Measurements from ENCODE around the gene TROAP.
"Not testable (repeated sequence)": the region's sequence is repeated elsewhere in the genome, so short reads cannot be mapped to it uniquely, and the experiment has no call there.

The TROAP gene

DNA sequence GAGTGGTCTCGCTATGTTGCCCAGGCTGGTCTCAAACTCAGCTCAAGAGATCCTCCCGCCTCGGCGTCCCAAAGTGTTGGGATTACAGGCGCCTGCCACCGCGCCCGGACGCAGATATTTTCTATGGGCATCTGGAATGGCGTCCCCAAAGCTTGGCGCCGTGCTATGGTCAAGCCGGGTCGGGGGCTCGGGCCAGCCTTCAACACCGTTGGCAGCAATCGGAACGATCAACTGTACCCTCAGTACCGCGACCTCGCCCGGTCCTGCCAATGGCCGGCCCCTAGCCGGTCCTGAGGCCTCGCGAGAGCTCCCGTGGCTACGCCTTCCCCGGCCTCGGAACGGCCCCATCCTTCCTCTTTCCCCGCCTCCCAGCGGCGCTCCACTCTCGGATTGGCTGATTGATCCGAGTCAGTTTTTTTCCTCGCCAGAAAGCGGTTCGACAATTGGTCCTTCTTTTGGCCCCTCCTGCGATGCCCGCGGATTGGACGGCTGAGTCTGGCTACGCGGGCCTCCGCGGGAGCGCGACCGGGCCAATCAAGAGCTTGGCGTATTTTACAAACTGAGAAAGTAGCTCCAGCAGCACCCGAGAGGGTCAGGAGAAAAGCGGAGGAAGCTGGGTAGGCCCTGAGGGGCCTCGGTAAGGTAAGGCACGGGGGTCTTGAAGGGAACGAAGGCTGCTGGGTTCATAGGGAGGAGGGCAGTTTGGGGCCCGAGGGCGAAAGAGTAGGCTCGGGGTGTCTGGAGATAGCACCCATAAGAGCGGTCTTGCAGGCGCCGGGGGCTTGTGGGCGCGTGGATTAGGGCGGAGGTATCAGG lies at the start of gene TROAP:
TROAP (plus strand) TSS at position 548 of the 816 bp plus-strand sequence. CDS start 354 bp downstream, outside the sequence.
- peak; percentile 98 to 99 for DNase-seq

- no peak for DNase-seq
These were observed 49.2 kb upstream of the TROAP start for GRCh38 chr12:49273726-49274395.

- no peak for DNase-seq
These were observed 48.5 kb upstream of the TROAP start for GRCh38 chr12:49274396-49275069.

DNA sequence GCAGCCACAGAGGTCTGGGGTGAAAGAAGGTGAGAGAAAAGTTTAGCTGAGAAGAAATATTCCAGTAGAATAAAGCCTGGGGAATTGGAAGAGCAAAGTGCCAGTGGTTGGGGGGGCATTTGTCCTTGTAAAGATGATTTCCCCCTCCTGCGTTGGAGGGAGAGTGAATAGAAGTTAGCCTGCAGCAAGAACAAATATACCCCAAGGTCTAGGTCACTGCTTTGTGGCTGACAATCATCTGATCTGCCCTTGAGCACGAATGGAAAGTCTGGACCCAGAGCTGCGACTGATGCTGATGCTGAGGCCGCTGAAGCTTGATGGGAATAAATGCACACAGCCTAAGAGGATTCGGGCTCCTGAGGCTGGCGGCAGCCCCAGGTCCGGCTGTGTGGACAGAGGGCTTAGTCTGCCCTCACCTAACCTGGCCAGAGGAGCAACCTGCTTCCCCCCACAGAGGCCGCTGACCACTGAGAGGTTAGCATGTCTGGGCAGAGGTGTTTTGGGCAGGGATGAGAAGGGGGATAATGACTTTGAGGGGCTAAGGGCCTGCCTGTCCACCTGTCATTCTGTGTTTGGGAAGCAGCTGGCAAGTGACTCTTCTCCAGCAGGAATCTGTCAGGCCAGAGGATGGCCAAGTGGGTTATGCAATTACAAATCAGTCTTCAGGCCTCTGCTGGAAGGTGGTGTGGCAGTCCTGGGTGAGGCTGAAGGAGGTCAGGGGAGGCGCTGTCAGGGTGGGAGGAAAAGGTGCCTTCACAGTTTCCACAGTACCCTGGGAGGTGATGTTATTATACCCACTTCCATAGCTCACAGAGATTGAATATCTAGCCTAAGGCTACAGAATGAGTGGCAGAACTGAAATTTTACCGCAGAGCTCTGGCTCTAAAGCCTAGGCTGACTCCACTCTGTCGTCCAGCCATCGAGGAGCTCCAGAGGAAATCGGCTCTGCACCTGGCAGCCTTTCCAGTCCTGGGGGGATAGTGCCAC lies 46.5 kb upstream of the TROAP start:
- no peak for DNase-seq

DNA sequence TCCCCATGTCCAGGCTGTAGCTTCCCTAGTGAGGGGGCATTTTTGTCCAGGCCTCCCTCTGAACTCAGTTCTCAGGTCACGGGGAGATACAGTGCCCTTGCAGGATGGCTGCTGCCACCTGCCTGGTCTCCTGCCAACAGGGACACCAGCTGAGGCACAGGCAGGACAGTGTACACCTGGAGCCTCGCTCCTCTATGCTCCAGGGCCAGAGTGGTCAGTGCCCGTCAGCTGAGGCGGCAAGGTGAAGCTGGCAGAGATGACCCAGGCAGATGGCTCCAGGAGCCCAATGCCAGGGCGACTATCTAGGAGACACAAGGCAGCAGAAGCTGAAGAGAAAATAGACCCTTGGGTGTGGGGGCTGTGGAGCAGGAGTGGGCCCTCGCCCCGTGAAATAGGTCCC lies 45.6 kb upstream of the TROAP start:
- no peak for DNase-seq

DNA sequence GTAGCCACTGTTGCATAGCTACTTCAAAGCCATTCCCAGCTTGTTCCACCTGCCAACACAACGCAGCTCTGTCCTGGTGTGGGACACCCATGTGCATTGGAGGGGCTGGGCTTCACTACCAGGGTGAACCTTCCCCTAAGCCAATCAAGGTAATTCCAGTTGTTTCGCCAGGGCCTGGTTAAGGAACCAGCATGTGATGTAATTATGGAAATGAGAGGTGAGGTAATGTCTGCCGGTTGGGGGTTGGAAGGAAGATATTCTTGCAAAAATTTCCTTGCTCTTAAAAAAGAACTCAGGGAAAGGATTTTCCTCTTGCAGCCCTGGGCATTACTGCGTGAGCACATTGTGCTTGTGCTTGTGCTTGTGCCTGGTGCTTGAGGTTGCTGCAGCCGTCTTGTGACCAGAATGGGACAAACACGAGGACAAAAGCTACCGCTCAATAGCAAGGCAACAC lies 43.3 kb upstream of the TROAP start:
- DNase-seq = peak; percentile 93 to 96

DNA sequence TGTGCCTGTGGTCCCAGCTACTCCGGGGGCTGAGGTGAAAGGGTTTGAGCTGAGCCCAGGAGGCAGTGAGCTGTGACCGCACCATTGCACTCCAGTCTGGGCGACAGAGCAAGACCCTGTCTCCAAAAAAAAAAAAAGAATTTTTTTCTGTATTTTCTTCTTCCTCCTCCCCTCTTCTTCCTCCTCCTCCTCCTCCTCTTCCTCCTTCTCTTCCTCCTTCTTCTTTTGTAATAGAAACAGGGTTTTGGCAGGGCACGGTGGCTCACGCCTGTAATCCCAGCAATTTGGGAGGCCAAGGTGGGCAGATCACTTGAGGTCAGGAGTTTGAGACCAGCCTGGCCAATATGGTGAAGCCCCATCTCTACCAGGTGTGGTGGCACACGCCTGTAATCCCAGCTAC lies 42.5 kb upstream of the TROAP start:
- DNase-seq = not testable (repeated sequence)

GRCh38 chr12:49282302-49282701 lies 40.8 kb upstream of the TROAP start:
- no peak for DNase-seq

GRCh38 chr12:49282740-49283375 lies 40.2 kb upstream of the TROAP start:
- not testable (repeated sequence) for DNase-seq

- no peak for DNase-seq
These were observed 39.3 kb upstream of the TROAP start for GRCh38 chr12:49283541-49284429.

DNA sequence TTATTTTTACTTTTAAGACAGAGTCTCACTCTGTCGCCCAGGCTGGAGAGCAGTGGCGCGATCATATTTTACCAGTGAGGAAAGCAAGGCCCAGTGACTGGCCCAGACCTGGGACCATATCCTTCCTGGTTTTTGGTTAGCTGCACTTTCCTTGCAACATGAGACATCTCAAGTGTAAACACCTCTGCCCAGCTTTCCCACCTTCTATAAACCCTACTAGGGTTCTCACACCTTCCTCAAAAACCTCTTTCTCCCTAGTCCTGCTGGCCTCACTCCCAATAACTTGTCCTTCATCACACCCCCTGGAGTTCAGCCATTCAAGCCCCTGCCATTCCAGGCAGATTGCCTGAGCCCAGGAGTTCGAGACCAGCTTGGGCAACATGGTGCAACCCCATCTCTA lies 38.4 kb upstream of the TROAP start:
- no peak for DNase-seq

DNA sequence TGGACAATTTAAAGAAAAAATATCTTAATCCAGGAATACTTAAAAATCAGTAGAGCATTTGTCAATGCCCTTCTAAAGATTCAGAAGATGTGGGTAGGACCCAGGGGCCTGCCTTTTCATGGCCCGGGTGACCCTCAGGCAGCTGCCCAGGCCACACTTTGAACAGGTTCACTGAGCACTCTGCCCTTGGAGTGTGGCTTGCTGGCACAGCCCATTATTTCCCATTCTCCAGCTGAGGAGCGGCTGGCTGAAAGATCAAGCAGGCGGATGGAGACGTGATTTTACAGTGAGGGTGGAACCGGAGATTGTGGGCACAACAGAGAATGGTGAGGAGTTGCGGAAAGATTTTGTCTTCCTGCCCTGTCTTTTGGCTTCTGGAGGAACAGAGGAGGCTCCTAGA lies 35.2 kb upstream of the TROAP start:
- DNase-seq = no peak

- DNase-seq = peak; percentile 28 to 91
These were observed 34.6 kb upstream of the TROAP start for GRCh38 chr12:49288412-49288853.

DNA sequence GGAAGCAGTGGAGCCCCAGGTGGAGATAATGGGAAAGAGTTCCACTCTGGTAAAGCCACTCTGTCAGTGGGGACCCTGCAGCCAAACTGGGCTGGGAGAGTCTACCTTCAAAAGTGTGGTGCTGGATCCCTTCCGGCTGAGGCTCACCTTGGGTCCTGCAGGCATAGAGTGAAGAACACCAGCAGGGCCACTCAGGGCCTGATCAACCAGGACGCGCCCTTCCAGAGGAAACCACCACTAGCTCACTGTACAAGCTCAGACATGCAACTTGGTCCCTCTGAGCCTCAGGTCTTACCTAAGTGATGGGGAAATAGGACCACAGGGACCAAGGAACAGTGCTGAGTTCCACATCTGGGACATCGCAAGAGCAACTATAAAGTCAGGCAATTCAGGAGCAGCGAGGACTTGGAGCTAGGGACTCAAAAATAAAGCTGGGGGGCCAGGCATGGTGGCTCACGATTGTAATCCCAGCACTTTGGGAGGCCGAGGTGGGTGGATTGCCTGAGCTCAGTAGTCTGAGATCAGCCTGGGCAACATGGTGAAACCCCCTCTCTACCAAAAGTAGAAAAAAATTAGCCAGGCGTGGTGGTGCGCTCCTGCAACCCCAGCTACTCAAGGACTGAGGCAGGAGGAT lies 34.0 kb upstream of the TROAP start:
- no peak for DNase-seq

DNA sequence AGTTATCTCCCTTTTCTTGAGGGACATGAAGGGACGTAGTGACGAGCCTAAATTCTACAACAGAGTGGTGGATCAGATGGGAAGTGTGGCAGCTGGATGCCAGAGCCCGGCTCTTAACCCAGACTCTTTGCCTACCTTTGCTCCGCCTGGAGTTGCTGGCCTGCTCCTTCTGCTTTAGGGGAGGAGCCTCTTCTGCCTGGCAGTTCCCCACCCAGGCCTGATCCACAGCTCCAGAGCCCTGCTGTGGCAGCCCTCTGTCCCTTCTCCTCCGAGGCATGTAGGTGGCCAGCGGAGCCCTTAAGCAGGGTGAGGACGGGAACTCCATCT lies 30.4 kb upstream of the TROAP start:
- DNase-seq = no peak

- DNase-seq = no peak
These were observed 29.7 kb upstream of the TROAP start for GRCh38 chr12:49293056-49293956.

DNA sequence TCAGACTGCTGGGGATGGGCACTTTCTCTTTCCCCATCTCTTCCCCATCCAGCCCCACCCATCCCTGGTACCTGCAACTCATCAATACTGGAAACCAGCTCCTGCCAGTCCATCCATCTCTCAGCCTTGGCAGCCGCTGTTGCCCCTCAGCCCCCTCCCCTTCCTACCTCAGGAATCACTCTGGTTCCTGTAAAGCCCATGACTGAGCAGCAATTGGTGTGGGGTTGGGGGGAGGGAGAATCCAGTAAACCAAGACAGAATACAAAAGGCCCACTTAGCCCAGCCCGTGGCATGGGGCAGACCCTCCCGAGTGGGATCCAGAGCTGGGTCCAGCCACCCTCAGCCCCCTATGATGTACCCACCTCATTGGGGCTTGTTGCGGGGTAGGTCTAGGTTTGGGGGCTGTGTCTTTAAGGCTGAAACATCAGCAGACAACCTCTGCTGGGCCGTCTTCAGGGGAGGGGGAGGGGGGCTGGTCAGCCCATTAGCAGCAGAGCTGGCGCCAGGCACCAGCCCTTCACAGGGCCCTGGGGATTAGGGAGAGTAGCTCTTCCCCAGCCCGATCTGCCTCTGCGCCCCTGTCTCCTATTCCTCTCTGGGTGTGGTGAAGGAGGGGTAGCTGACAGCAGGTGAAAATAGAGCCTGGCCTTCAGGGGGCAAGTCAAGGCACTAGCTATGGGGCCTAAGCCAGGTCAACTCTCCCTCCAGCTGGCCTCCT lies 28.8 kb upstream of the TROAP start:
- no peak for DNase-seq

GRCh38 chr12:49294804-49295081 lies 28.3 kb upstream of the TROAP start:
- DNase-seq = no peak

Measured in inflammatory macrophage treated with lipopolysaccharide for 1 hour (primary cell).